Spleen (tissue), 11 donors: Measurements from ENCODE around the gene ZNF831. TPM values are rescaled to one million over a fixed set of nuclear protein-coding genes. Genes with fewer than 3 reads are reported as not detected.

Experiments
- DNase-seq: peaks from one replicate; pipeline ENCODE4 v3.0.0-alpha.2; 2020
- H3K27ac ChIP-seq, 8 donors: fragments of 200-600 bp; sonication (generic) in 7 of 8; 1 replicate in 4 of 8; 2 replicates in 4 of 8; pipeline versions ENCODE4 v1.5.0 to v1.8.0; 2016 to 2021; ENCODE audit warnings: inconsistent platforms in 4 of 8, mild to moderate bottlenecking in 4 of 8, moderate library complexity in 1 of 8
- H3K27me3 ChIP-seq, 7 donors: fragments of 200-600 bp; sonication (generic) in 6 of 7; replicated peaks in 1 of 7; 1 replicate in 4 of 7; 2 replicates in 3 of 7; pipeline versions ENCODE4 v1.5.0 to v1.8.0; 2016 to 2021; ENCODE audit warnings: inconsistent platforms in 3 of 7, mild to moderate bottlenecking in 1 of 7
- H3K36me3 ChIP-seq, 6 donors: fragments of 200-600 bp; sonication (generic) in 5 of 6; 1 replicate in 4 of 6; 2 replicates in 2 of 6; pipeline versions ENCODE4 v1.5.0 to v1.8.0; 2016 to 2021; ENCODE audit warnings: inconsistent platforms in 2 of 6
- H3K4me1 ChIP-seq, 6 donors: fragments of 200-600 bp; sonication (generic) in 5 of 6; 1 replicate in 3 of 6; 2 replicates in 3 of 6; pipeline versions ENCODE4 v1.5.0 to v1.8.0; 2016 to 2021; ENCODE audit warnings: inconsistent platforms in 3 of 6
- H3K4me3 ChIP-seq, 8 donors: fragments of 200-600 bp; sonication (generic) in 7 of 8; 1 replicate in 4 of 8; 2 replicates in 4 of 8; pipeline versions ENCODE4 v1.5.0 to v1.8.0; 2016 to 2021; ENCODE audit warnings: inconsistent platforms in 4 of 8, mild to moderate bottlenecking in 4 of 8, moderate library complexity in 2 of 8
- H3K9me3 ChIP-seq, 8 donors: fragments of 200-600 bp; sonication (generic) in 7 of 8; 1 replicate in 4 of 8; 2 replicates in 4 of 8; pipeline versions ENCODE4 v1.5.0 to v1.8.0; 2016 to 2021; ENCODE audit warnings: inconsistent platforms in 4 of 8
- POLR2A ChIP-seq, 3 donors: fragments of 450-650 bp; IDR thresholded peaks; one replicate each; pipeline ENCODE4 v1.5.1; 2017; ENCODE audit warnings: antibody characterized with exemption in 3 of 3, mild to moderate bottlenecking in 1 of 3
- POLR2AphosphoS5 ChIP-seq, 3 donors: sonication (generic); formaldehyde crosslinking; IDR thresholded peaks; one replicate each; pipeline ENCODE4 v1.5.1; 2017; ENCODE audit warnings: antibody characterized with exemption in 3 of 3
- WGBS, 5 donors: extraction: QIAGEN DNeasy Blood & Tissue Kit in 3 of 5; methylation state at CpG; one replicate each; pipeline versions ENCODE4 v1.1.5 to v1.1.7; 2013 to 2018; 5-methylcytosine and 5-hydroxymethylcytosine counted together
- intact Hi-C: fragments of 100-400 bp; cut with DNase I; formaldehyde crosslinking; loops from one replicate; pipeline ENCODE4 v1.15.0; 2023; ENCODE audit warnings: low total_unique reads
- polyA plus RNA-seq, 3 donors: library from polyadenylated mRNA; stranded (reverse); fragments of 200-250 nt; gene quantifications; one replicate each; pipeline ENCODE4 v1.2.1, GENCODE V29; 2013
- total RNA-seq, 7 donors: library from RNA; depleted of rRNA in 3 of 7; stranded (reverse); fragments of >200 nt in 3 of 7; fragmentation: NEBNext Ultra II Directional in 4 of 7; extraction: Animal tissue kit (Norgen Biotek cat#: 25700) in 4 of 7; gene quantifications; one replicate each; pipeline versions ENCODE4 v1.1.0 to v1.2.1, GENCODE V29; 2016 to 2021
- TF ChIP-seq, protein P1 (sequence below), 11 experiments: fragments of 200-600 bp in 7 of 11; fragments of 450-650 bp in 4 of 11; sonication (generic) in 4 of 11; IDR thresholded peaks in 8 of 11; conservative IDR thresholded peaks in 3 of 11; 1 replicate in 7 of 11; 2 replicates in 4 of 11; pipeline versions ENCODE4 v1.4.0 to v1.8.0; 2016 to 2021; ENCODE audit warnings: antibody characterized with exemption in 11 of 11, inconsistent platforms in 4 of 11, mild to moderate bottlenecking in 1 of 11
- donor health status: healthy with polysubstance abuse.
- donor health status: DM: no; HTN: no; CAD: no; lungs with moderate emphysema.
- donor health status: DM: no; HTN: no; CAD: no.
- donor health status: Bipolar disorder and iron deficiency.
- donor health status: healthy.
- donor health status: DM: no; HTN: no; CAD: no.
- donor health status: DM: yes; HTN: yes; CAD: no.

Gene ZNF831
- total and polyA plus RNA-seq, 10 donors = 1.2 to 29.2 (median 10.3) TPM

DNA sequence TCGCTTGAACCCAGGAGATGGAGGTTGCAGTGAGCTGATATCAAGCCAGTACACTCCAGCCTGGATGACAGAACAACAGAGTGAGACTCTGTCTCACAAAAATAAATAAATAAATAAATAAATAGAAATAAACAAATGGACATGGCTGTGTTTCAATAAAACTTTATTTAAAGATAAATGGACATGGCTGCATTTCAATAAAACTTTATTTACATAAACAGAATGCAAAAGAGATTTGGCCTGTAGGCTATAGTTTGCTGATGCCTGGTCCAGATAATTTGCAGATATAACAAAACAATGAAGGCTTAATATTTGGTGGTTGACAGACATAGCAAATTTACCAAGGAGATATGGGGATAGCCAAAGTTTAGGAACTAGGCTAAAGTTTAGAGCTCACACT, 66.8 kb downstream of the ZNF831 start:
- intact Hi-C loops = no loop called here
- WGBS, 5 donors = 93 to 100% (median 96%) methylated on average over 1 of the region's 1 CpG
- Histone ChIP-seq H3K27me3 (no peaks in the 10 kb centered on the region), H3K9me3 (peaks cover 0 to 5% (median 0%) of the 10 kb centered on the region in 8 donors), H3K27ac (no peak overlapping the region), H3K36me3 (peaks cover 0 to 71% (median 0%) of the 10 kb centered on the region in 6 donors), H3K4me1 (no peaks in the 10 kb centered on the region), H3K4me3 (no peak overlapping the region)
- no peak for DNase-seq
- TF ChIP-seq, protein P1, sequence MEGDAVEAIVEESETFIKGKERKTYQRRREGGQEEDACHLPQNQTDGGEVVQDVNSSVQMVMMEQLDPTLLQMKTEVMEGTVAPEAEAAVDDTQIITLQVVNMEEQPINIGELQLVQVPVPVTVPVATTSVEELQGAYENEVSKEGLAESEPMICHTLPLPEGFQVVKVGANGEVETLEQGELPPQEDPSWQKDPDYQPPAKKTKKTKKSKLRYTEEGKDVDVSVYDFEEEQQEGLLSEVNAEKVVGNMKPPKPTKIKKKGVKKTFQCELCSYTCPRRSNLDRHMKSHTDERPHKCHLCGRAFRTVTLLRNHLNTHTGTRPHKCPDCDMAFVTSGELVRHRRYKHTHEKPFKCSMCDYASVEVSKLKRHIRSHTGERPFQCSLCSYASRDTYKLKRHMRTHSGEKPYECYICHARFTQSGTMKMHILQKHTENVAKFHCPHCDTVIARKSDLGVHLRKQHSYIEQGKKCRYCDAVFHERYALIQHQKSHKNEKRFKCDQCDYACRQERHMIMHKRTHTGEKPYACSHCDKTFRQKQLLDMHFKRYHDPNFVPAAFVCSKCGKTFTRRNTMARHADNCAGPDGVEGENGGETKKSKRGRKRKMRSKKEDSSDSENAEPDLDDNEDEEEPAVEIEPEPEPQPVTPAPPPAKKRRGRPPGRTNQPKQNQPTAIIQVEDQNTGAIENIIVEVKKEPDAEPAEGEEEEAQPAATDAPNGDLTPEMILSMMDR (IDR thresholded peaks at IDR 0.05 in 8 of 11, conservative IDR thresholded peaks at IDR 0.05 in 3 of 11) = no peak
- TF ChIP-seq POLR2A (IDR thresholded peaks at IDR 0.05) (no peak), POLR2AphosphoS5 (IDR thresholded peaks at IDR 0.05) (no peak)

DNA sequence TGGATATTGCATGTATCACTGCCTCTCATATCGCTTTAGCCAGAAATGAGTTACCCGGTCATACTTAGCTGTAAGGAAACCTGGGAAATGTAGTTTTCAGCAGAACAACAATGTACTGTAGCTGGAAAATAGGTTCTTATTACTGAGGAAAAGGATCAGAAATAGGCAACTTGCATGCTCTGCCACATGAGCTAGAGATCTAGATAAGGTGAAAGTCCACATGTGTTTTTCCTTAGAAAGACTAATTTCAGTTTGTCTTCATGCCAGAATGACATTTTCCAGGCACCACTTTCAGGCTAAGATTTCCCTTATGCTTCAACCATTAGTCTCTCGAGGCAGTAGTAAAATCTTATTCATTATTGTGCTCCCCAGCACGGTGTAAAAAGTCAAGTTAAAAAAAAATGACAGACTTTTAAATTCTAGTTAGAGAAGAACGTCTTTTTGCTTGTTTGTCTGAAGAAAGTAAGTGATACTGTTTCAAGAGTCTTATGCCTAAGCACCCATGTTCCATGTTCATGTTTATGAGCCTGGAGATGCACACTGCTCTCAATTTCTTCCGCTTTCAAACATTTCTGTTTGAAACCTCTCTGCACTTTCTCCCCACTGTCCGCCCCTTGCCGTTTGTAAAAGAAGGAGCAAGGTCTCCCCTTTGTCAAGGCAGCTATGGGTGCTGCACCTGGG, 67.6 kb downstream of the ZNF831 start:
- H3K27me3 ChIP-seq = no peaks in the 10 kb centered on the region
- H3K4me1 ChIP-seq = no peaks in the 10 kb centered on the region
- WGBS, 5 donors = 71 to 77% (median 74%) methylated on average over 8 of the region's 8 CpGs
- H3K9me3 ChIP-seq = peaks cover 0 to 5% (median 0%) of the 10 kb centered on the region in 8 donors
- no peak for TF ChIP-seq POLR2A (IDR thresholded peaks at IDR 0.05)
- TF ChIP-seq, protein P1 (IDR thresholded peaks at IDR 0.05 in 8 of 11, conservative IDR thresholded peaks at IDR 0.05 in 3 of 11) = no peak
- H3K36me3 ChIP-seq = peaks cover 0 to 65% (median 0%) of the 10 kb centered on the region in 6 donors
- DNase-seq = no peak
- intact Hi-C loops = no loop called here
- no peak overlapping the region for H3K27ac ChIP-seq
- H3K4me3 ChIP-seq = no peak overlapping the region

DNA sequence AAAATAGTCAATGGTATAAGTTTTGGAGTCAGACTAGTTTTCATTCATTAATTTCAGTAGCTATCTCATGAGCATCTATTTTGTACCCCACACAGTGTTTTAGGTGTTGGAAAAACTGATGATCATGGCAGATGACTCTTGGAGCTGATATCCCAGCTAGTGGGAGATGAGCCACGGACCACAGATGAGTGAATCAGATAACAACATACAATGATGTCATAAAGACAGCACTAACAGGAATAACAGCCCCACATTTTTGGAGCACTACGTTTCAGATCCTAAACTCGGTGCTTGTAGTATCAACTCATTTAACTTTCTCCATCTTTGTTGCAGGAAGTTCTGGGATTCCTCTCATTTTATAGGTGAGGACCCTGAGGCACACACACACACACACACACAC, 69.0 kb downstream of the ZNF831 start:
- H3K9me3 ChIP-seq = peaks cover 0 to 5% (median 0%) of the 10 kb centered on the region in 8 donors
- no peaks in the 10 kb centered on the region for H3K27me3 ChIP-seq
- WGBS, 5 donors = 70 to 86% (median 85%) methylated on average over 3 of the region's 3 CpGs
- H3K36me3 ChIP-seq = peaks cover 0 to 76% (median 0%) of the 10 kb centered on the region in 6 donors
- TF ChIP-seq POLR2A (IDR thresholded peaks at IDR 0.05) (no peak), POLR2AphosphoS5 (IDR thresholded peaks at IDR 0.05) (no peak)
- TF ChIP-seq, protein P1 (IDR thresholded peaks at IDR 0.05 in 8 of 11, conservative IDR thresholded peaks at IDR 0.05 in 3 of 11) = no peak
- no peak overlapping the region for H3K27ac ChIP-seq
- intact Hi-C loops = no loop called here
- no peak for DNase-seq
- no peaks in the 10 kb centered on the region for H3K4me1 ChIP-seq
- no peak overlapping the region for H3K4me3 ChIP-seq

DNA sequence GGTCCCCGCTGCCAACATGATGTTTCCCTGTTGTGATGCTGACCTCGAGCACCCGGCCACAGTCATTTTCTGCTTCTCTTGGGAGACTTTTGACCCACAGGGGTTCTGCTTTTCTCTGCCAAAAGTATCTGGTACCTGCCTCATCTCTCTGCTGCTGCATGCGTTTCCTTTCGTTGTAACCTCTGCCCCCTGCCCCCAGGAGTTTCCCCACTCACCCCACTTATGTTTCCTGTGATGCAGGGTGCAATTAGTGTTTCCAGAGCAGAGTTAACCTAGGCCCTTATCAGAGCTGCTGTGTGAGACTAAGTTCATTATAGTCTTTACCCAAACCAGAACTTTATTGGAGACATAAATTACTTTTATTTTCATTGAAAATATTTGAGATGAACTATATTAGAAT, 71.6 kb downstream of the ZNF831 start:
- no peak overlapping the region for H3K4me3 ChIP-seq
- H3K4me1 ChIP-seq = no peaks in the 10 kb centered on the region
- intact Hi-C loops = no loop called here
- H3K9me3 ChIP-seq = no peaks in the 10 kb centered on the region
- no peak for TF ChIP-seq POLR2A (IDR thresholded peaks at IDR 0.05)
- TF ChIP-seq POLR2AphosphoS5 (IDR thresholded peaks at IDR 0.05) = no peak
- TF ChIP-seq, protein P1 (IDR thresholded peaks at IDR 0.05 in 8 of 11, conservative IDR thresholded peaks at IDR 0.05 in 3 of 11) = no peak
- 51 to 77% (median 63%) methylated on average over 5 of the region's 5 CpGs for WGBS, 5 donors
- no peaks in the 10 kb centered on the region for H3K27me3 ChIP-seq
- DNase-seq = no peak
- H3K27ac ChIP-seq = no peak overlapping the region
- H3K36me3 ChIP-seq = peaks cover 0 to 75% (median 0%) of the 10 kb centered on the region in 6 donors
